ENCODE results near the gene HUNK. TPM values are rescaled to one million over a fixed set of nuclear protein-coding genes. Genes with fewer than 3 reads are reported as not detected.

Gene HUNK
- total RNA-seq, 2 donors from 2014 or later: 0.20 to 2.0 TPM

- no peak for DNase-seq (ENCODE audit: low spot score)
- H3K27ac ChIP-seq: no peak overlapping the region
- TF ChIP-seq, protein P1, sequence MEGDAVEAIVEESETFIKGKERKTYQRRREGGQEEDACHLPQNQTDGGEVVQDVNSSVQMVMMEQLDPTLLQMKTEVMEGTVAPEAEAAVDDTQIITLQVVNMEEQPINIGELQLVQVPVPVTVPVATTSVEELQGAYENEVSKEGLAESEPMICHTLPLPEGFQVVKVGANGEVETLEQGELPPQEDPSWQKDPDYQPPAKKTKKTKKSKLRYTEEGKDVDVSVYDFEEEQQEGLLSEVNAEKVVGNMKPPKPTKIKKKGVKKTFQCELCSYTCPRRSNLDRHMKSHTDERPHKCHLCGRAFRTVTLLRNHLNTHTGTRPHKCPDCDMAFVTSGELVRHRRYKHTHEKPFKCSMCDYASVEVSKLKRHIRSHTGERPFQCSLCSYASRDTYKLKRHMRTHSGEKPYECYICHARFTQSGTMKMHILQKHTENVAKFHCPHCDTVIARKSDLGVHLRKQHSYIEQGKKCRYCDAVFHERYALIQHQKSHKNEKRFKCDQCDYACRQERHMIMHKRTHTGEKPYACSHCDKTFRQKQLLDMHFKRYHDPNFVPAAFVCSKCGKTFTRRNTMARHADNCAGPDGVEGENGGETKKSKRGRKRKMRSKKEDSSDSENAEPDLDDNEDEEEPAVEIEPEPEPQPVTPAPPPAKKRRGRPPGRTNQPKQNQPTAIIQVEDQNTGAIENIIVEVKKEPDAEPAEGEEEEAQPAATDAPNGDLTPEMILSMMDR (IDR thresholded peaks at IDR 0.05): no peak
- H3K27me3 ChIP-seq: no peaks in the 10 kb centered on the region
- H3K36me3 ChIP-seq: no peaks in the 10 kb centered on the region
- H3K4me1 ChIP-seq: peaks cover 0 to 34% of the 10 kb centered on the region in 2 donors
- H3K9me3 ChIP-seq: no peaks in the 10 kb centered on the region
- no peak overlapping the region for H3K4me3 ChIP-seq
Measured at GRCh38 chr21:31877463-31877957, 4.7 kb downstream of the HUNK start.

- TF ChIP-seq, protein P1 (IDR thresholded peaks at IDR 0.05): no peak
- no peaks in the 10 kb centered on the region for H3K36me3 ChIP-seq
- no peak for DNase-seq (ENCODE audit: low spot score)
- H3K4me1 ChIP-seq: peaks cover 0 to 27% of the 10 kb centered on the region in 2 donors
- H3K27me3 ChIP-seq: no peaks in the 10 kb centered on the region
- no peaks in the 10 kb centered on the region for H3K9me3 ChIP-seq
- no peak overlapping the region for H3K4me3 ChIP-seq
- H3K27ac ChIP-seq: no peak overlapping the region
Measured at GRCh38 chr21:31878831-31879230, 6.0 kb downstream of the HUNK start.

- H3K4me3 ChIP-seq: no peak overlapping the region
- no peaks in the 10 kb centered on the region for H3K27me3 ChIP-seq
- no peak for DNase-seq (ENCODE audit: low spot score)
- peaks cover 0 to 23% of the 10 kb centered on the region in 2 donors for H3K4me1 ChIP-seq
- no peak overlapping the region for H3K27ac ChIP-seq
- H3K36me3 ChIP-seq: no peaks in the 10 kb centered on the region
- TF ChIP-seq, protein P1 (IDR thresholded peaks at IDR 0.05): no peak
- H3K9me3 ChIP-seq: no peaks in the 10 kb centered on the region
Measured at GRCh38 chr21:31879241-31879650, 6.4 kb downstream of the HUNK start.

GRCh38 chr21:31879911-31880310 lies 7.1 kb downstream of the HUNK start:
- no peaks in the 10 kb centered on the region for H3K27me3 ChIP-seq
- H3K36me3 ChIP-seq: no peaks in the 10 kb centered on the region
- TF ChIP-seq, protein P1 (IDR thresholded peaks at IDR 0.05): no peak

DNA sequence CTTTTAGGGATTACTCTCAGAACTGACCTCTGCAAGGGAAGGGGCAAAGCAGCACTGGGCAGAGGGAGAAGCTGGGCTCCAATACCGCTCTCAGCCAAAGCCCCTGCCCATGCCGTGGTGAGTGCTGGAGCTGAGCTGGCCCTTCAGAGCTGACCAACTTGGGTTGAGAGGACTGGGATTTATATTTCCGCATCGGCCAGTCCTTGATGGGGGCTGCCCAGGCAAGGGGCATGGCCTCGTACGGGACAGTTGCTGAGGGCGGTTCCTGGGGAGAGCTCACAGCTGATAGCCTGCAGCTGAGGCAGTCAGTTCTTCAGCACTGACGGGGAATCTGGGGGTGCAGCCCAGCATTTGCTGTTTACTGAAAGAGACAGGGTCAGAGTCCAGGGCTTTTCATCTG lies 8.0 kb downstream of the HUNK start:
- peaks cover 0 to 14% of the 10 kb centered on the region in 2 donors for H3K4me1 ChIP-seq
- no peaks in the 10 kb centered on the region for H3K36me3 ChIP-seq
- H3K27me3 ChIP-seq: no peaks in the 10 kb centered on the region
- no peak overlapping the region for H3K27ac ChIP-seq
- TF ChIP-seq, protein P1 (IDR thresholded peaks at IDR 0.05): no peak
- H3K9me3 ChIP-seq: no peaks in the 10 kb centered on the region
- DNase-seq (ENCODE audit: low spot score): no peak
- H3K4me3 ChIP-seq: no peak overlapping the region

More at GRCh38 chr21:31879911-31880310, 7.1 kb downstream of the HUNK start:
- H3K4me1 ChIP-seq: peaks cover 0 to 16% of the 10 kb centered on the region in 2 donors
- DNase-seq (ENCODE audit: low spot score): no peak
- no peaks in the 10 kb centered on the region for H3K9me3 ChIP-seq
- H3K4me3 ChIP-seq: no peak overlapping the region
- H3K27ac ChIP-seq: no peak overlapping the region

GRCh38 chr21:31882711-31883110 lies 9.9 kb downstream of the HUNK start:
- Histone ChIP-seq H3K4me1 (peaks cover 0 to 14% of the 10 kb centered on the region in 2 donors), H3K27me3 (no peaks in the 10 kb centered on the region), H3K4me3 (no peak overlapping the region), H3K9me3 (no peaks in the 10 kb centered on the region), H3K27ac (no peak overlapping the region), H3K36me3 (no peaks in the 10 kb centered on the region)
- DNase-seq (ENCODE audit: low spot score): no peak
- TF ChIP-seq, protein P1 (IDR thresholded peaks at IDR 0.05): no peak

All from right atrium auricular region (tissue), 2 donors.